HG03139 (cell line): ENCODE data around the gene CDC14B.
"Not testable (repeated sequence)": the region's sequence is repeated elsewhere in the genome, so short reads cannot be mapped to it uniquely, and the experiment has no call there.

Experiments
- ATAC-seq: cut with Tn5 transposase; IDR thresholded peaks from one replicate; pipeline ENCODE4 v1.9.1; 2021; ENCODE audit not compliant: unreplicated experiment

Gene CDC14B

DNA sequence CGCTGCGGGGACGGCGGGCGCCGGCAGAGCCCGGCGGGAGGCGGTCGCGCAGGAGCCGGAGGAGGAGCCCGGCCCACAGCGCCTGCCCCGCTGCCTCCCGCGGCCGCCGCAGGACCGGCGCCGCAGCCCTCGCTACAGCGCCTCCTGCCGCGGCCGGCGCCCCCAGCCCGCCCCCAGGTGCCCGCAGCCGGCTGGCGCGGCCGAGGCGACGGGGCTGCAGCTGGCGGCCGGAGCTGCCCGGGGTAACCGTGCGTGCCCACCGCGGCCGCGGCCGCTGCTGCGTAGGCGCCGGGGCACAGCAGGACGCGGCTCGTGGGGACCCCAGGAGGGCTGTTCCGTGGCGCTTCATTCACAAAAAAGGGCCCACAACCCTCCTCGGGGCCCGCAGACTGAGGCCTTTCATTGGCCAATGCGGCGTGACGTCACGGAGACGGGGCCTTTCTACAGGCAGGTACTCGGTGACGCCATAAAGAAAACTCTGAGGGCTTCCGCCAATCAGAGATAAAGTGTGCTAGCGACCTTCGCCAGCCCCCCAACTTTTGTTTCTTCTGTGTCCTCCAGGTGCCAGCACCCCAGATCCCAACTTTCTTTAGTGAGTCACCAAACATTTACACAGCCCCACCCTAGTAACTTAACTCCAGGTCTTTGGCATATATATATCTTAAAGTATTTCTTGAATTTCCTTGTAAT lies at the start of gene CDC14B:
TSS of gene CDC14B (minus strand) at position 353 of the 690 bp plus-strand sequence. CDS start 465 bp downstream, outside the sequence.
- ATAC-seq: no peak

DNA sequence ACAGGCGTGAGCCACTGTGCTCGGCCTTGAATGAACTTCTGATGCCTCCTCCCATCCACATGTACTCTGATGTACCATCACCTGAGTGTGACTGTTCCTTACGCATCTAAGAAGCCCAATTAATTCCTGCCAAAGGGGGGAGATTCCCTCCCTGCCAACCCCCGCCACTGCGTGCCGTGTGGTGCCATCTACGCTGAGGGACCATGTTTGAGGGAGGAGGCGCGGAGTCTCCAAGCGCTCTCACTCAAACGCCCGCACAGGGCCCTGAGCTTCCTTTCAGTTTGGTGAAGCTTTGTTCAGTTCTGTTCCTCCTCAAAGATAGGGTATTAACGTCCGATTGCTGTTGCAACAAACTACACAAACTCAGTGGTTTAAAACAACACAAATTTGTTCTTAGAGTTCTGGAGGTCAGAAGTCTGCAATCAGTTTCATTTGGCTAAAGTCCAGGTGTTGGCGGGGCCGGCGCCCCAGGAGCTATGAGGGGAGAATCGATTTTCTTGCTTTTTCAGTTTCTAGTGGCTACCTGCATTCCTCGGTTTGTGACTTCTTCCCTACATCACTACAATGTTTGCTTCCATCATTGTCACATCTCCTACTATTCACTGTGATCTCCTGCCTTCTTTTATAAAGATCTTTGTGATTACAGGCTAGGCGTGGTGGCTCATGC lies 49.4 kb upstream of the CDC14B start:
- no peak for ATAC-seq

DNA sequence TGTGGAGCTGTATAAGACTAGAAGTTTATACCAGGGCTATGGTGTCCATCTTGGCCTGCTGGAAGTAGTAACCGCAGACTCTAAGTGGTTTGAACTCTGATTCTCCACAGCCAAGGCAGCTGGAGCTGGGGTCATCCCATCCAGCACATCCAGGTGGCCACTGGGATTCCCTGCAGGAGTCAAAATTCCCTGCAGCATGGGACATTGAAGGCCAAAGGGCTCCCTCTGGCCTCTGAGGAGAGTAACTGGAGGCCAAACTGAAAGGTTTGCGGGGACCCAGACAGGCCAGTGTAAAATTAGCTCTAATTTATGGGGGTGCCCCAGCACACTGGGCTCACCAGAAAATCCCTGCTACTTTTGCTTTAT lies 47.7 kb upstream of the CDC14B start:
- no peak for ATAC-seq

DNA sequence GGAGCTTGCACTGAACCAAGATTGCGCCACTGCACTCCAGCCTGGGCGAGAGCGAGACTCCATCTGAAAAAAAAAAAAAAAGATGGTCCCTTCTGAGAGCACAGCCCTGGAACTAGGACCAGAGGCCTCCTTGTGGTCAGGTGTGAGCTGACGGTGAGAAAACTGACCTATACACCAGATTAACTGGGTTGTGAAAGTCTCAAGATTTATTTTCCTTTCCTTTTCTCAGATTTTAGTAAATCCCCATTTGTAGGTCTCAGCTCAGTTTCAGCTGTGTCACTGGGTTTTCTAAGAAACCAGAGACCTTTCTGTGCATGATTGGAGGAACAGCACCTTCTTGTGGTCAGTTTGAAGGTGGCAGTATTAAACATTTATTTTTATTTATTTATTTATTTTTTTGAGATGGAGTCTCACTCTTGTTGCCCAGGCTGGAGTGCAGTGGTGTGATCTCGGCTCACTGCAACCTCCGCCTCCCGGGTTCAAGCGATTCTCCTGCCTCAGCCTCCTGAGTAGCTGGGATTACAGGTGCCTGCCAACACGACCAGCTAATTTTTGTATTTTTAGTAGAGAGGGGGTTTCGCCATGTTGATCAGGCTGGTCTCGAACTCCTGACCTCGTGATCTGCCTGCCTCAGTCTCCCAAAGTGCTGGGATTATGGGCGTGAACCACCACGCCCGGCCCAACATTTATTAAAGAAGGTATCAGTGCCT lies 47.2 kb upstream of the CDC14B start:
- ATAC-seq: not testable (repeated sequence)

DNA sequence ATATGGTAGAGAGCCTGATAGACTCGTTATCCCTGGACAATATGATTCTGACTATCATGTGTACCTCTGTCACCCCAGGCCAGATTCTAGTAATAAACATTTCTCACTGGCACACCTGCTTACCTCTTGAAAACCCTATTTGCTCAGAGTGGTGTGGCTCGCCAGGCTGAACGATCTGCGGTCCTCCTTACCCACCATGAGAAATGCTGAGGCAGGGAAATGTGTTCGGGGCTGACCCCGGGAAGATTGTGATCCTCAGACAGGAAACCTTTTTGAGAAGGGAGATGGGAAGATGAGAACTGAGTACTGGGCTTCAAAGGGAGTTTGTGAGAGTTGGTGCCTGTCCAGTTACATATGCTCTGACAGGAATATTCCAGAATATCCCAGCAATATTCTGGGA lies 46.1 kb upstream of the CDC14B start:
- ATAC-seq: no peak

DNA sequence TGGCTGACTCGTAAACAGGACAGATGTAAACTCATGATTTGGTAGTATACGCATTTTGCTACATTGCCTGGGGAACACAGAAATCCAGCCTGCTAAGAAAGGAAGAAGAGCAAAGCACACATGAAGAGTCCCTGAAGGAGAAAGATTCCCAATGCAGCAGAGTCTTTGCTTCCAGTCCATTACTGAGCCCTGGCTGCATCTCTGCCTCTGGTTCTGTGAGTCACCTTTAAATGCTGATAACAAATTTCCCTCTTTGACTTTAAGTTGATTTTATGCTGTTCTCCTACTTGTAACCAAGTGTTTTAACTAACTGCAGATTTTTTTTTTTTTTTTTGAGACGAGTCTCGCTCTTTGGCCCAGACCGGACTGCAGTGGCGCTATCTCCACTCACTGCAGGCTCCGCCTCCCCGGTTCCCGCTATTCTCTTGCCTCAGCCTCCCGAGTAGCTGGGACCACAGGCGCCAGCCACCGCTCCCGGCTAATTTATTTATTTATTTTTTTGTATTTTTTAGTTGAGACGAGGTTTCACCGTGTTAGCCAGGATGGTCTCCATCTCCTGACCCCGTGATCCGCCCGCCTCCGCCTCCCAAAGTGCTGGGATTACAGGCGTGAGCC lies 44.0 kb upstream of the CDC14B start:
- no peak for ATAC-seq

DNA sequence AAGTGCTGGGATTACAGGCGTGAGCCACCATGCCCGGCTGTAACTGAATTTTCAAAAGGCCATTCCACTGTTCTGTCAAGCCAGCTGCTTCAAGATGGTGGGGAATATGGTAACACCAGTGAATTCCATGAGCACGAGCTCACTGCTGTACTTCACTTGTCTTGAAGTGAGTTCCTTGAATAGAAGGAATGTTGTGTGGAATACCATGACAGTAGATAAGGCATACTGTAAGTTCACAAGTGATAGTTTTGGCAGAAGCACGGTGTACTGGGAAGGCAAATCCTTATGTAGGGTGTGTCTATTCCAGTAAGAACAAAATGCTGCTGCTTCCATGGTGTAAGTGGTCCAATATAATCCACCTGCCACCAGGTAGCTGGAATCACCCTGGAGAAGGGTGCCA lies 42.1 kb upstream of the CDC14B start:
- no peak for ATAC-seq

DNA sequence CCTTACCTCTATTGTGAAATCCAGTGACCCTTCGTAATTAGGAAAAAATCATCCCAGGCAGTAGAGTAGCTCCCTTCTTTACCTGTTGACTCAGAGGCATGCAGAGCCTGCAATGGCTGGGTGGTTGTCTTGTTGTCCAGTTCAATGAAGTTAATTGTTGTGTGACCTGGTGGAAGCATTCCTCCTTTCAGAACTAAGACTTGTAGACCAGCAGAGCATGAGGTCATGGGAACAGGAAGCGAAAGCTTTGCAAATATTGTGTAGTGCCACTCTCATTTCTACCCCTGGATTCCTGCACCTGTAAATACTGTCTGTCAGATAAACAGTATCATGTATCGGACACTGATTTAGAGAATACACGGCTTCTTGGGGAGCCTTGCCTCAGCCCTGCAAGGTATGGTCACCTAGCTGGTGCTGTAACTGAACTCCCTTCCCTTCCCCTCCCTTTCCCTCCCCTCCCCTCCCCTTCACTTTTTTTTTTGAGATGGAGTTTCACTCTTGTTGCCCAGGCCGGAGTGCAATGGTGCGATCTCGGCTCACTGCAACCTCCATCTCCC lies 41.1 kb upstream of the CDC14B start:
- no peak for ATAC-seq

DNA sequence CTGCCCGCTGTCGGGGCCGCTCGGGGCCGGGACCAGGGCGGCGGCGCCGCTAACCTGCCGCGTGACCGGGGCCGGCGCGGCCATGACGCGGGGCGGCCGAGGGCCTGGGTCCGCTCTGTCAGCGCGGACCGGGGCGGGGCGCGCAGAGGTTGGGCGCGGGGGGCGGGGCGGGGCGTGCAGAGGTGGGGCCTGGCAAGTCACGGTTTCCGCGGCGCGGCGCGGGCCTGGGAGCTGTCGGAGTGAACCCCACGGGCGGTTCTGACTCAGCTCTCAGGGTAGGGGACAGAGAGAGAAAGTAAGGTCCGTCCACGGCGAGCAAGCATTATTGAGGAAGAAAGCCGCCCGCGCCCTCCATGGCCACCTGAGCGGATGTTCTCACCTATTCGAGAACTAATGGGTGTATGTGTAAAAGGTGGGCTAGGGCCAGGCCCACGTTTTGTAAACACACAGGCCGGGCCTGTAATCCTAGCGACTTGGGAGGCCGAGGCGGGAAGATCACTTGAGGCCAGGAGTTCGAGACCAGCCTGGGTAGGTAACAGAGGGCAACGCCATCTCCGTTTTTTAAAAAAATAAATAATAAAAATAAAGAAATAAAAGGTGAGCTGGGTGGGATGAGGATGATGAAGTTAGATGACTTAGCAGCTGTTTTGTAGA lies 35.7 kb upstream of the CDC14B start, which contains the start of gene PRXL2C:
TSS of gene PRXL2C (minus strand) at position 120 of the 654 bp plus-strand sequence. CDS start at position 84, 36 bp downstream.
- ATAC-seq: peak; percentile 50

DNA sequence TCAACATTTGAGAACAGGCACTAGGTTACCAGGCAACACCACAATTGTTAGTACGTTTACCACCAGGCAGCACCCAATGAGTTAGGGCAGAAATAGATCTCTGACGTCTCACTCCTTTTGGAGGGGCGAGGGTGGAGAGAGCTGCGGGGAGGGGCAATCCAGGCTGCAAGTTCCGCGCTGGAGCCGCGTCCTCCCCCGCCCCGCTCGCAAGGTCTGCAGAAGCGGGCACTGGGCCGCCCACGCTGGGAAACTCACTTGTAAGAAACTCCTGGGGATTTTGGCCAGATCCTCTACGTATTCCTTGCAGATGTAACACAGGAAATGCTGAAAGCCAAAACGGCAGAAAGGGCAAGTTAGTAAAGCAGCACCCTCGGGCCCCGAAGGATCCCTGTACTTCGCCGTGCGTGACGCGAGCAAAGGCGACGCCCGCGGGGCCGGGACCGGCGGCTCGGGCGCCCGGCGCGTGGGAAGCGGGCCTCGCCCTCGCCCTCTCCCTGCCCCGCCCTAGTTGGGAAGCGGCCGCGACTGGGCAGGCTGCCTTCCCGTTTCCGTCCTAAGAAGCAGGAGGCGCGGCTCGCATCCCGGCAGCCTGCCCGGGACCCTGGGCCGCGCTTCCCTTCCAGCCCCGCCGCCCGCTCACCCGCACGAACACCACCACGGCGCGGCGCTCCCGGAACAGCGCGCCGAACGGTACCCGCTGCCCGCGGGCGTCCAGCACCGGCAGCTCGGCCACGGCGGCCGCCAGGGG lies 35.0 kb upstream of the CDC14B start:
- ATAC-seq: peak; percentile 42

DNA sequence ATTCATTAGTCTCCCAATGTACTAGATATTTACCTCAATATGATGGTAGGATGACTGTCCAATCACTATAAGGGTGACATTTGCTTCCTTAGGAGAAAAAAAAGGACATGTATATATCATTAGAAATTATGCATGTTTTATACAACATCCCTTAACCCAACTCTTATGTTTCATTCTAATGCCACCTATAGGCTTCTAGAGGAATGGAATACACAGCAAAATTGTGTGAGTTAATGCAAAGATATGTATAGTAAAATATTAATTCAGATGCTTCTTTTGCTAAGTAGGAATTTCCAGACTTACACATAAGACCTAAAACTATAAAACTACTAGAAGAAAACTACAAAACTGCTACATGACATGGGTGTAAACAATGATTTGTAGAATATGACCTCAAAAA lies 32.0 kb upstream of the CDC14B start:
- no peak for ATAC-seq

DNA sequence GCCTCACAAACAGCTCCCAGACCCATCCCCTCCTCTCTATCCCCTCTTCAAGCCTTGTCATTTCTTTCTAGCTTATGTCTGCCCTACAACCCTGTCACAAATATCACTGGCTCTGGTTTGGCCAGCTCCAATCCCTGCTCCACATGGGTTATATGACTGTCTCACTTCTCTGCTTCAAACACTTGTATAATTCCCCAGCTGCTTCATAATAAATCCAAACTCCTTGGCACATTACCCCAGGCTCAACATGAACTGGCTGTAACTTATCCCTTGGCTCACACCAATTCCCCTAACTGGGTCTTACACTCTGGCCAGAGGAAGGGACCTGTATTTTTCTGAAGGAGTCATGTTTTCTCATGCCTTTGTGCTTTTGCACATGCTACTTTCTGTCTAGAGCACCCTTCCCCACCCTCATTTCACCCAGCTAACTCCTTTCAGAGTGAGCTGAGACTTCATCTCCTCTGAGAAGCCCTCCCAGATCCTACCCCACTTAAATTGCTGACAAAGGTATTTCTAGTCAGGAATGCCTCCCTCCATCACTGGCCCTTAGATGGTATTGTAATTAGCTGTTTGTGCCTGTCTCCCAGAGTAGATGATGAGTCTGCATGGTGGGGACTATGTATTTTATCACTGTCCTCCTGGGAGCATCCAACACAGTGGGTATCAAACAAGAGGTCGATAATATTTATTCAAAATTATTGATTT lies 30.1 kb upstream of the CDC14B start:
- ATAC-seq: no peak

DNA sequence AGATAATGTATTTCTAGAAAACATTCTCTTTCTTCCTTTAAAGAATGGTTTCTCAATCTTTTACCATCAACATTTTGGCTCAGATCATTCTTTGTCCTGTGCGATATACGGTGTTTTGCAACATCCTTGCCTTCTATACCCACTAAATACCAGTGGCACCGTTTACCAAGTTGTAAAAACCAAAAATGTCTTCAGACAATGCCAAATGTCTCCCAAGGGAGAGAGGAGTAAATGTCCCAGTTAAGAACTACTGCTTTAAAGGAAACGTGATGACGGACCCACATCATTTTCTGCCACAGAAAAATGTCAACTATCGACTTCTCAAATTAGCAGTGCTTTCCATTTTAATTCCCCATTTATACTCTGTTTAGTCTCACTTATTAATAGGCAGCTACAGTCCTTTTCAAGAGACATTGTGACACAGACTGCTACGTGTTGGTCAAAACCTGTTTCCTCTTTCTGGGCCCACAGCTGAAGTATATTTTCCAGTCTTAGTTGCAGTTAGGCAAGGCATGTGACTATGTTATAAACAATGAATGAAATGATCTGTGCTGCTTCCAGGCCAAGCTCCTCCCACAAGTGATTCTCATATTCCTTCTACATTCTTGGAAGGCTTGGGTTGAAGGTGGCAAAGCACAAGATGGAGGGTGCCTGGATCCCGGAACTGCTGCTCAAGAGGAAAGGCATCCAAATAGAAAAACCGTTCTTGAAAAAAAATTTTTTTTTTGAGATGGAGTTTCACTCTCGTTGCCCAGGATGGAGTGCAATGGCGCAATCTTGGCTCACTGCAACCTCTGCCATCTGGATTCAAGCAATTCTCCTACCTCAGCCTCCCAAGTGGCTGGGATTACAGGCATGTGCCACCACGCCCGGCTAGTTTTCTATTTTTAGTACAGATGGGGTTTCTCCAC lies 26.7 kb upstream of the CDC14B start:
- no peak for ATAC-seq

DNA sequence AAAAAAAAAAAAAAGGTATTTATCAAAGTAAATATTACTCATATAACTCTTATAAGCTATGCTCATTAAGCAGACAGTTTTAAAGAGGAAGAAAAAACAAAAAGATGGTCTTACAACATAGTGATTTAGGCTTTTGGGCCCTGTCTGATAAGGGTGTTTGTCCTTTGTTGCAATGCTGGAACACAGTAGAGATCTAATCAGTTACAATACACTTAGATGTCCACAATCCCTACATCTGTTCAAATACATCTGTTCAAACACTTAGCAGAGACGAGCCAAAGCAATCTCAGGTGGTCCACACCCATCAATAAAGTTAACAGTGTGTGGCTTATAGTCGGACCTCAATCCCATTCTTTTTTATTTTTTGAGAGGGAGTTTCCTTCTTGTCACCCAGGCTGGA lies 24.5 kb upstream of the CDC14B start:
- ATAC-seq: no peak

DNA sequence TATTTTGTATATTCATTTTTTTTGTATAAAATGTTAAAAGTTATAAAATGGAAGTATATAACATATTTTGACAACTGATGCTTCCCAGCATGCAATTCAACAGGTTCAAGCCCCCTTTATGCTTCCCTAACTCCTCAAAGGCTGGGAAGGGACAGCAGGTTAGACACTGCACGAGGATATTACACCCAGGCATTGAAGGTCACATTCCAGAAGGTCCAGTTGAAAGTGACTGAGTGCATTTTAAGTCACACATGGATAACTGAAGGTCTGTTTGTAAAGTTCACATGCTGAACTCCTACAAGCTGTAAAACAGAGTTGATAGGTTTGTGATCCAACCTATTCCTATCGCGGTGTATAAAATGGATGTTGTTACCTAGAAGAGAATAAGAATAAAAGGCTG lies 21.9 kb upstream of the CDC14B start:
- ATAC-seq: no peak

DNA sequence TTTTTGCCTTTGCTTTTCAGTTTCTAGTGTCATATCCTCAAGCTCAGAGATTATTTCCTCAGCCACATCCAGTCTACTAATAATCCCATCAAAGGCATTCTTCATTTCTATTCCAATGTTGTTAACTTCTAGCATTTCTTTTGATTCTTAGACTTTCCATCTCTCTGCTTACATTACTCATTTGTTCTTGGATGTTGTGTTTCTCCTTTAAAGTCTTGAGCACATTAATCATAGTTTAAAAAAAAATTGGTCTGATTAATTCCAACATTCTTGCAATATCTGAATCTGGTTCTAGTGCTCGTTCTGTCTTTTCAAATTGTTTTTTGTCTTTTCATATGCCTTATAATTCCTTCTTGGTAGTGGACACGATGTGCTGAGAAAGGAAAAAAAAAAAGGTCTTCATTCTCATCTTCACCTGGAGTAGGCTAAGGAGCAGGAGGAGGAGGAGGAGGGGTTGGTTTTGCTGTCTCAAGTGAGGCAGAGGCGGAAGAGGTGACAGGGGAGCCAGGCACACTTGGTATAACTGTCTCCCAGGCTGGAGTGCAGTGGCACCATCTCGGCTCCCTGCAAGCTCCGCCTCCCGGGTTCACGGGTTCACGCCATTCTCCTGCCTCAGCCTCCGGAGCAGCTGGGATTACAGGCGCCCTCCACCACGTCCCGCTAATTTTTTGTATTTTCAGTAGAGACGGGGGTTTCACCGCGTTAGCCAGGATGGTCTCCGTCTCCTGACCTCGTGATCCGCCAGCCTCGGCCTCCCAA lies 19.1 kb upstream of the CDC14B start:
- no peak for ATAC-seq

DNA sequence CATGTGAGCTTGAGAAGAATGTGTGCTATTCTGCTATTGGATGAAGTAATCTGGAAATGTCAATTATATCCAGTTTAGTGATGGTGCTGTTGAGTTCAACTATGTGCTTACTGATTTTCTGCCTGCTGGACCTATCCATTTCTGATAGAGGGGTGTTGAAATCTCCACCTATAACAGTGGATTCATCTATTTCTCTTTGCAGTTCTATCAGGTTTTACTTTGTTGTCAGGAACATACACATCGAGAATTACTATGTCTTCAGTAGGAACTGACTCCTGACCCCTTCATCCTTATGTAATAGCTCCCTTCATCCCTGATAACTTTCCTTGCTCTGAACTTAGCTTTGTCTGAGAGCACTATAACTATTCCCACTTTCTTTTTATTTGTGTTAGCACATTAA lies 16.7 kb upstream of the CDC14B start:
- no peak for ATAC-seq

DNA sequence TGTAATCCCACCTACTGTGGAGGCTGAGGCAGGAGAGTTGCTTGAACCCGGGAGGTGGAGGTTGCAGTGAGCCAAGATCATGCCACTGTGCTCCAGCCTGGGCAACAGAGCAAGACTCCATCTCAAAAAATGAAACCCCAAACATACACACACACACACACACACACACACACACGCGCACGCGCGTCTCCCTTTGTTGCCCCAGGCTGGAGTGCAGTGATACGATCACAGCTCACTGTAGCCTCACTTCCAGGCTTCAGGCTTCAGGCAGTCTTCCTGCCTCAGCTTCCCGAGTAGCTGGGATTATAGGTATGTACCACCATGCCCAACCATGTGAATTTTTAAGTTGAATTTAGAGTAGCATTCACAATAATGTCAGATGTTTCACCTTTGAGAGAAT lies 13.9 kb upstream of the CDC14B start:
- not testable (repeated sequence) for ATAC-seq
